SH-SY5Y (cell line): ENCODE measurements around the gene AANAT.

Experiments used
- GATA2 ChIP-seq: IDR thresholded peaks from 2 replicates; pipeline ENCODE4 v1.6.1; 2011; ENCODE audit warnings: mild to moderate bottlenecking, low read depth, low read length
- GATA3 ChIP-seq: IDR thresholded peaks from 2 replicates; pipeline ENCODE4 v1.6.1; 2011; ENCODE audit warnings: low read depth, mild to moderate bottlenecking, low read length, moderate library complexity

DNA sequence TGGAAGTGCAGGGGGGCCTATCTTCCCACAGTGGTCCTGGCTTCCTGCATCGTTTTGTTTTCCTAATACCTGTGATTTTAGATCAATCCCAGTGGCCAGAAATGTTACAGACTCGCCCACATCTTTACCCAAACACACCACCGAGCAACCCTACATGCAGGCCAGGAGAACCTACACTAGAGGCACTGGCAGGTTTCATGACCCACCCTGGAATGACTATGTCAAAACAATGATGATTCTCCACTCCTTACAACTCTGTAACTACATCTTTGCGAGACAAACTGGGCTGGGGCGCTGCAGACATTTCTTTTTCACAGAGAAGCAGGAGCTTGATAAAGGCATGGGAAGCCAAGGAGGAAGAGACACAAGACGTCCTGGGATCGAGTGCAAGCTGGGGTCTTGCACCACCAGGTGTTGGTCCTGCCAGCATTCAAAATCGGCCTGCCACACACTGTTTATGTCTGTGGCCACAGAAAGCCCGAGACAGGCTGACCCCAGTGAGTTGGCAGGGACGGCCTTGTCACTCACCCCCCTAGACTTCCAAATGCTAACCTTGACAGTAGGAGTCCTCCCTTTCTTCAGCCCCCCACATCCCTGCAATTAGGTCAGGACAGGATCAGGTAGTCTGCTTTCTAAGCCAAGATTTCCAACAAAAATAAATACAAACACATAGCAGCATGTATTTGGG is 46.9 kb upstream of the AANAT start:
- TF ChIP-seq GATA2: no peak
- TF ChIP-seq GATA3: no peak
